Left ventricle myocardium superior (tissue), 1 donor: ENCODE data around the gene STK32B. TPM values are rescaled to one million over a fixed set of nuclear protein-coding genes. Genes with fewer than 3 reads are reported as not detected.
"Not testable (repeated sequence)": the region's sequence is repeated elsewhere in the genome, so short reads cannot be mapped to it uniquely, and the experiment has no call there.

ENCODE experiments used
- ATAC-seq: fragments of 200-7000 bp; cut with Tn5 transposase; one replicate; pipeline ENCODE4 v1.9.1; 2020; ENCODE audit warnings: mild to moderate bottlenecking, moderate library complexity
- DNase-seq: peaks from one replicate; pipeline ENCODE4 v3.0.0-alpha.2; 2020
- intact Hi-C: fragments of 100-400 bp; cut with micrococcal nuclease; formaldehyde crosslinking; loops from one replicate; pipeline ENCODE4 v1.11.0; 2022
- total RNA-seq: library from RNA; stranded (reverse); fragmentation: NEBNext Ultra II Directional; extraction: Animal tissue kit (Norgen Biotek cat#: 25700); gene quantifications from one replicate; pipeline ENCODE4 v1.2.1, GENCODE V29; 2021
- donor health status: DM: no; HTN: yes; CAD: no; lungs with severe emphysema.

Gene STK32B
- total RNA-seq, 1 donor from 2014 or later = 1.4 TPM

DNA sequence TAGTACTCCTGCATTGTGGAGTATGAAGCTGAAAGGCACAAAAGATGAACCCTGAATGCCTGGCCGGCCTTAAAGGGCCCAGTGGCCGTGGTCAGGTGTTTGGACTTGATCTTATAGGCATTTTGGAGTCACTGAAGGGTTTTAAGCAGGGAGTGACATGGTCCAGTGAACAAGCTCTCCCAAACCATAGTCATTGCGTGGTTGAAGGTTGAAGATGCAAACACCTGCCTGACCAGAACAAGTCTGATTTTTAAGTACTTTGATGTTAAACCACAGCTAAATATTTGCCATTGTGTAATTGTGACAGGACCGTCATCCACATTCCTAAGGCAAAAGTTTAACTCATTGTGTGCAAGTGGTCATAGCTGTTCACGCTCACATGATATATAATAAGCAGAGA lies 3.3 kb downstream of the STK32B start:
- DNase-seq = no peak
- ATAC-seq = no peak
- intact Hi-C loops = no loop called here

DNA sequence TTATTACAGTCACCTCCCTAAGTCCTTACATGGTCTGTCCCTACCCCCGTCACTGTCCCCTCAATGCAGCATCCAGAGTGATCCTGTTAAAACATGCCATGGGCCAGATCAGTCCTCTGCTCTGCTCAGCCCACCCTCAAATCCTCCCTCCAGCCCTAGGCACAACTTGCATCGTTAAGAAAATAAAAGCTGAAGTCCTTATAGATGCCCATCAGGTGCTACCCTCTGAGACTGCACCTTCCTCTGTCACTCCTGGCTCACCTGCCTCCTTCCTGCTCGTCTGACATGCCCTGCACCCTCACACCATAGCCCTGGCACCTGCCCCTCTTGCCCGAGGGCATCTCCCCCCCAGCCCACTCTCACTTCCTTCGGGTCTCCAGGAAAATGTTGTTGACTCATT lies 4.1 kb downstream of the STK32B start:
- intact Hi-C loops = no loop called here
- ATAC-seq (no peak), DNase-seq (no peak)

DNA sequence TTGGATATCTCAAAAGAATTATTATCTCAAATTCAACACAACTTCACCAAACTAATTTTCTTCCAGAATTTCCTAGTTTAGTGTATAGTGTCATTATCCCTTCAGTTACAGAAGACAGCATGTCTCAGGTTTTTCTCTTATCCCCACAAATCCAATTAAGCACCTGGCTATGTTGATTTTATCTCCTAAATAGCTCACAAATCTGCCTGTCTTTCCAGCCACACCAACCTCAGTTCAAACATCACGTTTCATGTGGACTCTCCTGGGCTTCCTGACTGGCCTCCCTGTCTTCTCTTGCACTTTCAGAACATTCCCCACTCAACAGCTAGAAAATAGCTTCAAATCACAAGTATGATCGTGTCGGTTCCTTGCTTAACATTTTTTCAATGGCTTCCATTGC lies 14.8 kb downstream of the STK32B start:
- intact Hi-C loops = no loop called here

DNA sequence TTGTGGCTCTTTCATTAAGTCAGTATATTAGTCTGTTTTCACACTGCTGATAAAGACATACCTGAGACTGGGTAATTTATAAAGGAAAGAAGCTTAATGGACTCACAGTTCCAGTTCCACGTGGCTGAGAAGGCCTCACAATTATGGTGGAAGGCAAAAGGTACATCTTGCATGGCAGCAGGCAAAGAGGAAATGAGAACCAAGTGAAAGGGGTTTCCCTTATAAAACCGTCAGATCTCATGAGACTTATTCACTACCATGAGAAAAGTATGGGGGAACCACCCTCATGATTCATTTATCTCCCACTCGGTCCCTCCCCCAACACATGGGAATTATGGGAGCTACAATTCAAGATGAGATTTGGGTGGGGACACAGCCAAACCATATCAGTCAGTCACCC lies 15.7 kb downstream of the STK32B start:
- DNase-seq, ATAC-seq, intact Hi-C loops: not testable (repeated sequence)

More for the DNA sequence above, 14.8 kb downstream of the STK32B start:
- ATAC-seq (no peak), DNase-seq (no peak)

DNA sequence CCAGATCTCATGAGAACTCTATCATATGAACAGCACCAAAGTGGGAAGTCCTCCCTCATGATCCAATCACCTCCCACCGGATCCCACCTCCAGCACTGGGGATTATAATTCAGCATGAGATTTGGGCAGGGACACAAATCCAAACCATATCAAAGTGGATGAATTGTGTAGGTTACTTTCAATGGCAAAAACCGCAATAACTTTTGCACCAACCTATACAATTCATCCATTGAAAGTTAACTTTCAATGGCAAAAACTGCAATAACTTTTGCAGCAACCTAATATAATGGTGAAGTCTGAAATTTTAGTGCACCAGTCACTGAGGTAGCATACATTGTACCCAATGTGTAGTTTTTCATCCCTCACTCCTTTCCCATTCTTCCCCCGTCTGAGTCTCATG lies 16.6 kb downstream of the STK32B start:
- intact Hi-C loops = no loop called here
- ATAC-seq (no peak), DNase-seq (no peak)

DNA sequence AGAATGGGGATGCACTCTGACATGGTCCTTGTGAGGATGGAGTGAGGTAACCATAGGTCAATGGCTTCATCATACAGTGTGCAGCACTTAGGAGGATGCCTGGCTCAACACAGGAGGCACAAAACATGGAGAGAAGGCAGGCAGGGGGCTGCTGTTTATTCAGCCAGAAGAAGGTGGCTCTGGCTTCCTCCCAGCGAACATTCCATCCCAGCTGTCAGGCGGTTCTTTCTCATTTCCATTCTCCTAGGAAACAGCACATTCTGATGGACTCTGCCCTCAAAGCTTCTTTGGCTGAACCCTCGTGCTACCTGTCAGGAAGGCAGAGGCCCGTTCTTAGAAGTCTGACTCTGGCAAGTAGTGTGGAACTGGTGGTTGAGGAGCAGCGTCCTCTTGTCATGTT lies 18.6 kb downstream of the STK32B start:
- ATAC-seq (no peak), DNase-seq (no peak)
- intact Hi-C loops = no loop called here

DNA sequence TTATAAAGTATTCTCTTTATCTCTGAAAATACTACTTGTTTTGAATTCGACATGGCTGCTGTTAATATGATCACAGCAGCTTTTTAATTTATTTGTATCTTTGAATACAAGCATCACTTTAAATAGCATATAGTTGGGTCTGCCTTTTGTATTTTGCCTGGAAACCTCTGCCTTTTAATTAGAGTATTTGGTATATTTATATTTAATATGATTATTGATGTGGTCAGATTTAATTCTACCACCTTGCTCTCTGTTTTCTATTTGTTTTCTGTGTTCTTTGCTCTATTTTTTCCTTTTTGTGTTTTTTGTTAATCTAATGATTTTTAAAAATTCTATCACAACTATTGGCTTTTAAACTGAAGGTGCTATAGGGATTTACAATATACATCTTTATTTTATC lies 21.7 kb downstream of the STK32B start:
- ATAC-seq (no peak), DNase-seq (no peak)
- intact Hi-C loops = no loop called here

DNA sequence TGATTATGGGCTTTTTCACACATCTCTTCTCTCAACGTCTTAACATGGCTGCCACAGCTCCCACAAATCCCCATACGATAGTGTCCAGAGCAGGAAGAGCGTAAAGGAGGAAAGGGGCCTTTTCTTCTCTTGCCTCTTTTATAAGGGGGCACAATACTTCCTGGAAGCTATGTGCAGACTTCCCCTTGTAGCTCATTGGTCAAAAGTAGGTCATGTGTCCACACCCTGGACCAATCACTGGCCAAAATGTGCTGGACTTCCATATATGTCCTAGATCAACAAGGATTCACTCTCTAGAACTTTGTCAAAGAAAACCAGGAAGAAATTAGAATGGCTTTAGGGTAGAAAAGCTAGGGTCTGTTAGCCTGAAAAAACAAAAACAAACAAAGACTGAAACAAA lies 26.7 kb downstream of the STK32B start:
- no peak for ATAC-seq
- intact Hi-C loops = no loop called here
- DNase-seq = no peak

DNA sequence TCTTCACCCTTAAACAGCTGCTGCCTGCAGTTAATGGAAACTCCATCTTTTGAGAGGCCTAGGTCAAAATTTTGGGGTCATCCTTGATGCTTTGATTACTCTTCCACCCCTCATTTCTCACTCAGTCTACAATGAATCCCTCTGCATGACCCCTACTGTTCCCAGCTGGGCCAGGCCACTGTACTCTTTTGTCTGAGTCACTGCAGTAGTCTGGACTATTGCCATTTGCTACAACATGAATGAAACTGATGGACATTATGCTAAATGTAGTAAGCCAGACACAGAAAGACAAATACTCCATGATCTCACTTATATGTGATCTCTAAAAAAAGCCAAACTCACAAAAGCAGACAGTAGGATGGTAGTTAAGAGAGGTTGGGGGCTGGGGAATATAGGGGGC lies 28.3 kb downstream of the STK32B start:
- intact Hi-C loops = no loop called here
- DNase-seq (no peak), ATAC-seq (no peak)

DNA sequence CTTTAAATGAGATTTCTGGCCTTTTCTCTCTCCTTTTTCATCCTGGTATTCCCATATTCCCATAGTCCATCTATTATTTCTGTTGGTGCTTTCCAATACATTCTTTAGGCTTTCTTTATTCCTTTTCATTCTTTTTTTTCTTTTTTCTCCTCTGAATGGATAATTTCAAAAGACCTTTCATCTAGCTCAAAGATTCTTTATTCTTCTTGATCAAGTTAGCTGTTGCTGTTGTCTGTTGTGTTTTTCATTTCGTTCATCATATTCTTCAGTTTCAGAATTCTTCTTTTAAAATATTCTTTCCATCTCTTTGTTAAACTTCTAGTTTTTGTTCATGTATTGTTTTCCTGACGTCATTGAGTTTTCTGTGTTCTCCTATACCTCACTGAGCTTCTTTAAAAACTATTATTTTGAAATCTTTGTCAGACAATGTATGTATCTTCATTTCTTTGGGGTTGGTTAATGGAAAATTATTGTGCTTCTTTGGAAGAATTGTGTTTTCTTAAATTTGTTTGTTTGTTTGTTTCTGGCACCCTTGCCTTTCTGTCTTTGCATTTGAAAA lies 30.2 kb downstream of the STK32B start:
- no peak for DNase-seq
- no peak for ATAC-seq
- intact Hi-C loops = no loop called here

DNA sequence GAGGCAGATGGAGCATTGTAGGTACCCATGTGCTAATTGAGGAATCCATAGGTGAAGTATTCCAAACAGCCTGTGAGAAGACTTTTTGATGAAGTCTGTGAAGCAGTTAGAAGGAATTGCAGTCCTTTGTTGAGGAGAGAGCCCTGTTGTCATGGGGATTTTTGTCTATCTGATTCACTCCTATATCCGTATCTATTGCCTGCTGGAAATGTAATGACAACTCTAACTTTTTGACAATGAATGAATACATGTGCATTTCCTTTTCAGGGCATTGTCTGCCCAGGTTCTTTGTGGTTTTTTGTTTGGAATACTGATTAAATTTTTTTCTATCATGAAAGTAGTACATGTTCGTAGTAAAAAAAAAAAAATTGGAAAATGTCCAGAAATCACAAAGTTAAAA lies 31.1 kb downstream of the STK32B start:
- intact Hi-C loops = no loop called here
- DNase-seq (no peak), ATAC-seq (no peak)

DNA sequence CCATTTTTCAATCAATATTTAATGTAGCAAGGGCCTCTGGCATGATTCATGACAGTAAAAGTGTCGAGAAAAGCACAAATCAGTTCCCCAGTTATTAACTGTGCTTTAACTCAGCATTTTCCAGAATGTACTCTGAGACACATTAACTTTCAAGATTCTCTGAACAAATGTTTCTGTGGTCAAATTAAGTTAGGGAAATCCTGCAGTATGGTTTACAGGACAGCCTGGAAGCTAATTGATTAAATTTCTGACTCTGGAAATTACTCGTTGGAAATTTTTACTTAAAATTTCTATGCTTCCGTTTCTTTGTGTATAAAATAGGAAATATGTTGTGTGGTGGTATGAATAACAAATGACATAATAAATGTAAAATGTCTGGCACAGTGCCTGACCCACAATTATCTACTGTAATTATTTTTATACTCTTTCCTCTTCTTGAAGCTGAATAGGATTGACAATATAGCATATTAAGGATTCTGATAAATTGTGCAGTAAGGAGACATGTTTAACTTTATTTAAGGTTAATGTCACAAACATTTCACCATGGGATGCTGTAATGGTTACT lies 33.7 kb downstream of the STK32B start:
- intact Hi-C loops = no loop called here
- DNase-seq (no peak), ATAC-seq (no peak)

DNA sequence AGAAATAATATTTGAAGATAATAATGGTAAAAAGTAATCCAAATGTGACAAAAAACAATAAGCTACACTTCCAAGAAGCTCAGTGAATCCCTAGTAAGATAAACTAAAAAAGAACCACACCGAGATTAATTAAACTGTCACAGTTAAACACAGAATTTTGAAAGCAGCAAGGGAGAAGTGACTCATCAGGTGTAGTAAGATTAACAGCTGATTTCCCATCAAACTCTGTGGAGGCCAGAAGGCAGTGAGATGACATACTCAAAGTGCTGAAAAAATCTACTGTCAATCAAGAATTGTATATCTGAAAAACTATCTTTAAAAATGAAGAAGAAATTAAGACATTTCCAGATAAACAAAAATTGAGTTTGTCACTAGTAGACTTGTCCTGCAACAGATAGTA lies 35.3 kb downstream of the STK32B start:
- no peak for ATAC-seq
- no peak for DNase-seq
- intact Hi-C loops = no loop called here

DNA sequence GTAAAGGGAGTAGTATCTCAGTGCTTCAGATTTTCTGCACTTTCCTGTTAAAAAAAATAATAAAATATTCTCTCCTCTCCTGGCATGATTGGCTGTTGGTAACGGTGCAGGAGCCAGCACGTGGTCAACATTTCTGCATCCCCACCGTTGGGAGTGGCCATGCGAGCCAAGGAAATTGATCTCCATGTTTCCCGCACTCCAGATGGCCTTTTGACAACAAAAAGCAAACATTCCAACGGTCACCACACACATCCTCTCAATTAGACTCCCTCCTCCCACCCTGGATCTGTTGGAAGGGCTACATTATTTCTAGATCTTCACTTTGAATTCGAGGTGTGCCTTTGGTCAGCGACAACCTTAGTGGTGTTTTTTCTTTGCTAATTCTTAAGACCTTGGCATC lies 45.0 kb downstream of the STK32B start:
- ATAC-seq = no peak
- DNase-seq = no peak
- intact Hi-C loops = no loop called here

DNA sequence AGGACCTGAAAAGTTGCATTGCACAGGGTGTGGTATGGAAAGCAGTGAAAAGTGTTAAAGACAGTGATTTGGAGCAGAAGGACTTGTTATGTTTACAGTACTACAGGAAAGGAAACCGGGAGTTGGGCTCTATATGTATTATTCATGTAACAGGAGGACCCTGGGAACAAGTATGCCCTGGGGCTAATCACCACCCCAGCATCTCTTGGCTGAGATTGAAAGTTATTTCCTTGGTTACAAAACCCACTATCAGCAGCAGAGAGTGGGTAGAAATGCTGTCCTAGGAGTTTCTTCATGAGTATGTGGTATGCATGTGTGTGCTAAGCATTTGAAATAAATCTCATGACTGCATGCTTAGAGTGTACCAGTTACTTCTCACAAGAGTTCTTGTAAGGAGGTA lies 46.9 kb downstream of the STK32B start:
- DNase-seq = no peak
- intact Hi-C loops = no loop called here
- no peak for ATAC-seq

DNA sequence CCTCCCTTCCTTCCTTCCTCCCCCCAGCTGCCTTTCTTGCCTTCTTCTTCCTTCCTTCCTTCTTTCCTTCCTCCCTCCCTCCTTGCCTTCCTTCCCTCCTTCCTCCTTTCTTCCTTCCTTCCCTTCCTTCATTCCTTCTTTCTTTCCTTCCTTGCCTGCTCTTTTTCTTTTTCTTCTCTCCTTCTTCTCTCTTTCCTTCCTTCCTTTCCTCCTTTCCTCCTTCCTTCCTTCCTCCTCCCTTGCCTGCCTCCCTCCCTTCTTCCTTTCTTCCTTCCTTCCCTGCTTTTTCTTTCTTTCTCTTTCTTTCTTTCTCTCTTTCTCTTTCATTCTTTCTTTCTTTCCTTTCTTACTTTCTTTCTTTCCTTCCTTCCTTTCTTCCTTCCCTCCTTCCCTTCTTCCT lies 49.1 kb downstream of the STK32B start:
- intact Hi-C loops = no loop called here
- ATAC-seq = no peak
- DNase-seq = no peak

DNA sequence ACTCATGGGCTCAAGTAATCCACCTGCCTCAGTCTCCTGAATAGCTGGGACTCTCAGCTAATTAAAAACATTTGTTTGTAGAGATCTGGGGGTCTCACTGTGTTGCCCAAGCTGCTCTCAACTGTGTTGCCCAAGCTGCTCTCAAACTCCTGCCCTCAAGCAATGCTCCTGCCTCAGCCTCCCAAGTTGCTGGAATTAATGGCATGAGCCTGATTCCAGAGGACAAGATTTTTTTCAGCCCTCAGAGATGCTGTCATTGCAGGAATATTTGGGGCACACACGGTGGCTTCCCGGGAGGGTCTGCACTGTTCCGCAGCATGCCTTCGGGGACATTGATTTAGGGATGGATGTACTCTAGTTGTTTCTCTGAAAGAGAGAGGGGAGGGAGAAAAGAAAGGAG lies 49.7 kb downstream of the STK32B start:
- intact Hi-C loops = no loop called here
- no peak for DNase-seq

DNA sequence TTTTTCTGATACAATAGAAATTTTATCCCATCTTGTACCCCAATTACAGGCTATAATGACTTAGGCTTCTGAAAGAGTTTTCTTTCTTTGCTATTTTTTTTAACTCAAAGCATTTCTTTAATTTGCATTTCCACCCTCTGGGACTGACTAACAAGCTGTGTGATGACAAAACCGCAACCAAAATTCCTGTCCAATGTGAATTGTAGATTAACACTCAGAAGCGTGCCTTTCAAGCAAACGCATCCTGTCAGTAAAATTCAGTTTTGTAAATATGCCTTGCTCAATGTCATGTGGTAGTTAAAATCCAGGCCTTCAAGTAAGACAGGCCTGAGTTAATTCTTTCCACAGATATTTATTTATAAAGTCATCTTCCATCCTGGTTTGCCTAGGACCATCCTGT lies 50.3 kb downstream of the STK32B start:
- ATAC-seq (no peak), DNase-seq (no peak)
- intact Hi-C loops = no loop called here

More for the DNA sequence above, 49.7 kb downstream of the STK32B start:
- ATAC-seq = no peak

DNA sequence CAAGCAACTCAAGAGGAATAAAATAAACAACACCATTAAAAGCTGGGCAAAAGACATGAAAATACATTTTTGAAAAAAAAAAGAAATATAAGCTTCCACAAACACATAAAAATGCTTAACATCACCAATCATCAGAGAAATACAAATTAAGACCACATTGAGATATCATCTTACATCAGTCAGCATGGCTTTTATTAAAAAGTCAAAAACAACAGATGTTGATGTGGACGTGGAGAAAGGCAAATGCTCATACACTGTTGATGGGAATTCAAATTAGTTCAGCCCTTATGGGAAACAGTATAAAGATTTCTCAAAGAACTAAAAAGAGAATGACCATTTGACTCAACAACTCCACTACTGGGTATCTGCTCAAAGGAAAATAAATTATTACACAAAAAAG lies 59.6 kb downstream of the STK32B start:
- DNase-seq (no peak), ATAC-seq (no peak)
- intact Hi-C loops = no loop called here

DNA sequence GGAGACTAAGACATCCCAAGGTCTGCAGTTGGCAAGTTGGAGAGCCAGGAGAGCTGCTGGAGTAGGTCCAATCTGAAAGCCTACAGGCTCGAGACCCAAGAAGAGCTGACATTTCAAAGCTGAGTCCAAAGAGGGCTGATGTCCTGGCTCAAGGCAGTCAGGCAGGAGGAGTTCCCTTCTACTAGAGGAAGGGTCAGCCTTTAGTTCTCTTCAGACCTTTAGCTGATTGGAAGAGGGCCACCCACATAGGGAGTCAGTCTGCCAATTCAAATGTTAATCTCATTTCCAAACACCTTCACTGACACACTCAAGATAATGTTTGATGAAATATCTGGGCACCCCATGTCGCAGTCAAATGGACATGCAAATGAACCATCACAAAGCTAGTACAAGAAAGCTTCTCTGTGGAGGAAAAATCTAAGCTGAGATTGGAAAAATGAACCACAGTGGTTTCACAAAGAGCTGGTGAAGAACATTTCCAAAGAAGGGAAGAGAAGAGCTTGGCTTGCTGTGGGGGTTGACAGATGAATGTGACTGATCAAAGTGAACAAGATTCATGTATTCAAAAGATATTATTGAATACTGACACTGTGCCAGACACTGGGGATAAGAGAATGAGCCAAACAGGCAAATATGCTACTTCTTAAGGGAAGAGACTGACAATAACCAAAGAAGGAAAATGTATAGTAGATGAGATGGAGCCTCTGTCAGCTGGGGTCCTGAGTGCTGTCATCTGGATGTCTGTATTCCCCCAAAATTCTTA lies 61.2 kb downstream of the STK32B start:
- no peak for DNase-seq
- no peak for ATAC-seq
- intact Hi-C loops = no loop called here

DNA sequence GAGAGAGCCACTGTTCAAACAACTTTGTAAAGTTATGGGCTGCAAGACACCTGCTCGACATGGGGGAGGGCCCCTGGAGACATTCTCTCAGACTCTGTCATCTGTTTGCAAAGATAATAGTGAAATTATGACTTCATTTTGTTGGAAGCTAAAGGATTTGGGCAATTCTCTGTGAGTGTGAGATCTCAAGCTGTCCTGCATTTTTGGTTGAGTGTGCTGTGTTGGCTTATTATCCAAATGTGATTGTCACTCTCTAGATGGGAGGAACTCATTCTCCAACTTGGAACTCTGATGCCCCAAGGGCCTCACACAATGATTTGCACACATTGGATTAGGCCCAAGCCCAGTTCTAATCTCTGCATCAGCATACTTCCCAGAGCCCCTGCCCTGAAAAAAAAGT lies 63.7 kb downstream of the STK32B start:
- ATAC-seq (peak; percentile 39), DNase-seq (no peak)
- intact Hi-C loops = no loop called here
